Glutamatergic neuron (in vitro differentiated cells): ENCODE results near the gene CATSPER3. TPM values are rescaled to one million over a fixed set of nuclear protein-coding genes. Genes with fewer than 3 reads are reported as not detected.

Experiments used
- DNase-seq: peaks from one replicate; pipeline ENCODE4 v3.0.0; 2022
- H3K27ac Mint-ChIP-seq: one replicate; pipeline ENCODE4 v1.8.0; 2020; ENCODE audit warnings: mild to moderate bottlenecking, mixed read lengths, inconsistent platforms; ENCODE audit not compliant: unreplicated experiment
- H3K27me3 Mint-ChIP-seq: one replicate; pipeline ENCODE4 v1.8.0; 2020; ENCODE audit warnings: mild to moderate bottlenecking, moderate library complexity, mixed read lengths, inconsistent platforms; ENCODE audit not compliant: unreplicated experiment
- H3K36me3 Mint-ChIP-seq: one replicate; pipeline ENCODE4 v1.8.0; 2020; ENCODE audit warnings: mild to moderate bottlenecking, mixed read lengths, inconsistent platforms; ENCODE audit not compliant: unreplicated experiment
- H3K4me1 Mint-ChIP-seq: one replicate; pipeline ENCODE4 v1.8.0; 2020; ENCODE audit warnings: mild to moderate bottlenecking, low read depth, mixed read lengths, inconsistent platforms; ENCODE audit not compliant: unreplicated experiment
- H3K4me3 Mint-ChIP-seq: one replicate; pipeline ENCODE4 v1.8.0; 2020; ENCODE audit warnings: mild to moderate bottlenecking, mixed read lengths, inconsistent platforms; ENCODE audit not compliant: unreplicated experiment
- H3K9me3 Mint-ChIP-seq: one replicate; pipeline ENCODE4 v1.8.0; 2020; ENCODE audit warnings: mild to moderate bottlenecking, moderate library complexity, mixed read lengths, inconsistent platforms; ENCODE audit not compliant: unreplicated experiment
- microRNA-seq: library from miRNA; unstranded; fragments of <30 nt; microRNA quantifications from one replicate; pipeline ENCODE4, GENCODE V29; 2020; ENCODE audit not compliant: unreplicated experiment
- total RNA-seq: library from RNA; stranded (reverse); fragmentation: NEBNext Ultra II Directional; extraction: Animal tissue kit (Norgen Biotek cat#: 25700); gene quantifications from one replicate; pipeline ENCODE4 v1.2.1, GENCODE V29; 2021; ENCODE audit not compliant: unreplicated experiment
- TF ChIP-seq, protein P1 (sequence below): fragments of 200-600 bp; sonication (generic); IDR thresholded peaks from one replicate; pipeline ENCODE4 v1.5.0; 2021; ENCODE audit not compliant: partially characterized antibody, unreplicated experiment

Gene CATSPER3
- total RNA-seq, 1 donor from 2014 or later, result 0.54 TPM

DNA sequence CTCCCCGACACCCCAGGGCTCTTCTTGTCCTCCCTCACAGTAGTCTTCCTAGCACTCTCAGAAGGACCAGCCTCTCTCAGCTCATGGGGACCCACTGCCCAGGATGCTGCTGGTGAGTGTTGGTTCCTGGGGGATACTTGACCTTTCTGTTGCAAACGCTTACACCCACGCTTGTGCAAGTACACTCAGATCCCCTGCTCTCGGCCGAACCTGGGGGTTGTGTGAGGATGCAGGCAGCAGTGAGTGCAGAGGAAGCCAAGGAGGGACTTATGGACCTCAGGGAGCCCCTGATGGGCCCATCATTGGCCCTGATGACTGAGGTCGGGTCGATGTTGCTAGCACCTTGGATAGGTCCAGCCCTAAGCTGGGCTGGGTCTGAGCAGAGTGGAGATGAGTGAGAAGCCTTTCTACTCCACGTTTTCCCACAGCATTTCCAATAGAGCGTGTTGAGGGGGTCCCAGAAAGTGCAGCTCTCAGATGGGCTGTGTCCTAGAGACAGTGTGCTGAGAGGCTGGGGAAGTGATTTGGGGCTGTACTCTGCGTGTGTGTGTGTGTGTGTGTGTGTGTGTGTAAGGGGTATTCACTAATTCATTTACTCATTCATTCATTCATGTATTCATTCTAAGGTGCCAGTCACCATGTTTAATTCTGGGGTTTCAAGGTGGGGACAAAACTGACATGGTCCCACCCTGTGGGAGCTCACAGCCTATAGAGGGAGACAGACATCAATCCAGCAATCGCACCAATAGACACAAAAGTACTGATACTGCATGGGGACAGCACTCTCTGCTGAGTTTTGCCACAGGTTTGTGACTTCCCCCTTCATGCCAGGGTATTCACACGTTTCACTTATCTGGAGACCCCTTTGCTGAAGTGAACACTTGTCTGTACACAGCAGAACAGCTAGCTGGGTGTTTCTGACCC is 91.6 kb downstream of the CATSPER3 start:
- Mint-ChIP-seq H3K4me1 (no peaks in the 10 kb centered on the region), H3K36me3 (peaks cover 6% of the 10 kb centered on the region), H3K9me3 (no peaks in the 10 kb centered on the region), H3K27me3 (peaks cover 7% of the 10 kb centered on the region), H3K27ac (no peak overlapping the region), H3K4me3 (no peak overlapping the region)
- no peak for DNase-seq
- TF ChIP-seq, protein P1, sequence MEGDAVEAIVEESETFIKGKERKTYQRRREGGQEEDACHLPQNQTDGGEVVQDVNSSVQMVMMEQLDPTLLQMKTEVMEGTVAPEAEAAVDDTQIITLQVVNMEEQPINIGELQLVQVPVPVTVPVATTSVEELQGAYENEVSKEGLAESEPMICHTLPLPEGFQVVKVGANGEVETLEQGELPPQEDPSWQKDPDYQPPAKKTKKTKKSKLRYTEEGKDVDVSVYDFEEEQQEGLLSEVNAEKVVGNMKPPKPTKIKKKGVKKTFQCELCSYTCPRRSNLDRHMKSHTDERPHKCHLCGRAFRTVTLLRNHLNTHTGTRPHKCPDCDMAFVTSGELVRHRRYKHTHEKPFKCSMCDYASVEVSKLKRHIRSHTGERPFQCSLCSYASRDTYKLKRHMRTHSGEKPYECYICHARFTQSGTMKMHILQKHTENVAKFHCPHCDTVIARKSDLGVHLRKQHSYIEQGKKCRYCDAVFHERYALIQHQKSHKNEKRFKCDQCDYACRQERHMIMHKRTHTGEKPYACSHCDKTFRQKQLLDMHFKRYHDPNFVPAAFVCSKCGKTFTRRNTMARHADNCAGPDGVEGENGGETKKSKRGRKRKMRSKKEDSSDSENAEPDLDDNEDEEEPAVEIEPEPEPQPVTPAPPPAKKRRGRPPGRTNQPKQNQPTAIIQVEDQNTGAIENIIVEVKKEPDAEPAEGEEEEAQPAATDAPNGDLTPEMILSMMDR, result no peak

DNA sequence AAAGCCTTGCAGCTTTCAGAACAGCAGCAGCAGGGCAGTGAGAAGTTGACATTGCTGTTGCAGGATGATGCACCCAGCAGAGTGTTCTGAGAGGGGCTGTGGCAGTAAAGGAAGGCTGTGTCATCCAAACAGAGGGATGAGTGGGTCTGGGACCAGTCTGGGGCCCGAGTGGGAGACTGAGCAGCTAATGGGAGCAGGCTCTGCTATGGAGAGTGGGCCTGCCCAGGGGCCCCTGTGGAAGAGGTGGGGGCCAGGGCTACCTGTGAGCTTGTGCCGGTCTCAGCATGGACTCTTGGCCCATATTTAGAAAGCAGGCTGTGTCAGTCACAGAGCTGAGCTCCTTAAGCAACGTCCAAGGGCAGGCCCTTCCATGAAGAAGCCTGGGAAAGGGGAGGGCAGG is 92.3 kb downstream of the CATSPER3 start:
- H3K36me3 Mint-ChIP-seq, result peaks cover 6% of the 10 kb centered on the region
- DNase-seq, result no peak
- H3K4me1 Mint-ChIP-seq, result no peaks in the 10 kb centered on the region
- H3K4me3 Mint-ChIP-seq, result no peak overlapping the region
- TF ChIP-seq, protein P1, result no peak
- peaks cover 7% of the 10 kb centered on the region for H3K27me3 Mint-ChIP-seq
- H3K9me3 Mint-ChIP-seq, result no peaks in the 10 kb centered on the region
- no peak overlapping the region for H3K27ac Mint-ChIP-seq

DNA sequence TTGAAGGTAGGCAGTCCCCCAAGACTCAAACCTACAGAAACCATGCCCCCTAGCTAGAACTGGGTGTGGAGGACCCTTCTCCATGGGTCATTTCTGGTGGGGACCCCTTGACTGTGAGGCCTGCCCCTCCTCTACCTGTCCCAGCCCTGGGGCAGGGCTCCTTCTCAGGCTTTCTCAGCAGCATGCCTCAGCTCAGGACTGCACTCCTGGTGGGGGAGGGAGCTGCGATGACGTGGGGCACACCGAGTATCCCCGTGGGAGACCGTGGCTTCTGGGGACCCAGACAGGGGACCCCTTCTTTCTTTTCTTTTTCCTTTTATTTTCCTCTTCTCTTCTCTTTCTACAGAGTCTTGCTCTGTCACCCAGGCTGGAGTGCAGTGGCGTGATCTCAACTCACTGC is 93.3 kb downstream of the CATSPER3 start:
- Mint-ChIP-seq H3K4me1 (no peaks in the 10 kb centered on the region), H3K4me3 (no peak overlapping the region), H3K27me3 (peaks cover 7% of the 10 kb centered on the region), H3K9me3 (no peaks in the 10 kb centered on the region), H3K36me3 (peaks cover 6% of the 10 kb centered on the region), H3K27ac (no peak overlapping the region)
- TF ChIP-seq, protein P1, result no peak
- DNase-seq, result no peak

Small RNA genes lying within 50 kb of the gene (microRNA-seq; reads per million reads assigned to microRNA genes)
- gene MIR4461, result not detected

Other genes with a start within 250 kb of the CATSPER3 start
- 41.4 TPM for gene CAMLG, start 229.4 kb upstream of the CATSPER3 start, total RNA-seq
- gene DDX46, start 209.1 kb upstream of the CATSPER3 start, total RNA-seq, result 53.3 TPM
- 43.2 TPM for gene C5orf24, start 121.9 kb upstream of the CATSPER3 start, total RNA-seq
- 57.5 TPM for gene TXNDC15, start 93.5 kb upstream of the CATSPER3 start, total RNA-seq
- 9.9 TPM for gene PCBD2, start 62.8 kb upstream of the CATSPER3 start, total RNA-seq
- gene PITX1, start 66.3 kb downstream of the CATSPER3 start, total RNA-seq, result 0.76 TPM